MCF 10A (cell line): ENCODE measurements around the gene OLFM1. TPM values are rescaled to one million over a fixed set of nuclear protein-coding genes. Genes with fewer than 3 reads are reported as not detected.
A peak's percentile ranks its signal among the peaks of the same experiment; 100 is the strongest.

Source experiments
- Bru-seq: library from RNA; stranded (reverse); fragments of 400-500 nt; gene quantifications from one replicate; lab custom pipeline; 2021; lab: Mats Ljungman, UMichigan
- BruChase-seq, 2 experiments: library from RNA; stranded (reverse); fragments of 400-500 nt; gene quantifications; one replicate each; lab custom pipeline; 2021; lab: Mats Ljungman, UMichigan
- BruUV-seq: library from RNA; stranded (reverse); fragments of 400-500 nt; replicated peaks from 2 replicates; lab custom pipeline; 2021; lab: Mats Ljungman, UMichigan
- CTCF ChIA-PET: fragments of 300-600 bp; sonication (Branson Sonifier 250); formaldehyde crosslinking; extraction: SDS; loops from one replicate; lab custom pipeline; 2021; ENCODE audit warnings: antibody characterized with exemption, inconsistent platforms; lab: Yijun Ruan, JAX
- POLR2A ChIA-PET: fragments of 300-600, 350-650 bp; sonication (Branson Sonifier 250); formaldehyde crosslinking; extraction: SDS; loops from one replicate; lab custom pipeline; 2020; ENCODE audit warnings: antibody characterized with exemption, inconsistent platforms; lab: Yijun Ruan, JAX
- DNase-seq: peaks from one replicate; pipeline ENCODE4 v3.0.0-alpha.2; 2018; ENCODE audit not compliant: unreplicated experiment
- H3K27ac Mint-ChIP-seq: one replicate; pipeline ENCODE4 v1.8.0; 2022; ENCODE audit warnings: mild to moderate bottlenecking, low read depth, mixed read lengths; ENCODE audit not compliant: unreplicated experiment
- H3K27me3 Mint-ChIP-seq: one replicate; pipeline ENCODE4 v1.8.0; 2022; ENCODE audit warnings: mixed read lengths; ENCODE audit not compliant: insufficient read depth, unreplicated experiment
- H3K36me3 Mint-ChIP-seq: one replicate; pipeline ENCODE4 v1.8.0; 2022; ENCODE audit warnings: mild to moderate bottlenecking, moderate library complexity, mixed read lengths; ENCODE audit not compliant: insufficient read depth, unreplicated experiment
- H3K4me1 Mint-ChIP-seq: one replicate; pipeline ENCODE4 v1.8.0; 2022; ENCODE audit warnings: mixed read lengths; ENCODE audit not compliant: insufficient read depth, unreplicated experiment
- H3K4me3 Mint-ChIP-seq: one replicate; pipeline ENCODE4 v1.8.0; 2022; ENCODE audit warnings: mild to moderate bottlenecking, moderate library complexity, mixed read lengths; ENCODE audit not compliant: unreplicated experiment
- H3K9me3 Mint-ChIP-seq: one replicate; pipeline ENCODE4 v1.8.0; 2022; ENCODE audit warnings: mixed read lengths; ENCODE audit not compliant: unreplicated experiment
- CTCF ChIP-seq: fragments of 200-600 bp; IDR thresholded peaks from one replicate; pipeline ENCODE4 v1.8.0; 2022; ENCODE audit warnings: antibody characterized with exemption, mild to moderate bottlenecking; ENCODE audit not compliant: unreplicated experiment
- intact Hi-C: fragments of 100-400 bp; cut with micrococcal nuclease; formaldehyde crosslinking; loops from 2 replicates; pipeline ENCODE4 v1.14.1; 2022
- long read RNA-seq: library from polyadenylated mRNA; stranded (forward); transcript quantifications from one replicate; pipeline ENCODE4 v2.0.0, GENCODE V29; 2022
- total RNA-seq: library from RNA; stranded (reverse); gene quantifications from 2 replicates; pipeline ENCODE4 v1.2.3, GENCODE V29; 2022

The OLFM1 gene
- total RNA-seq (not detected in 2 replicates), Bru-seq, nascent RNA (not detected), BruChase-seq, experiment 1, labeled RNA remaining after a 6-hour chase (percentile 2 among the genes with signal in this experiment), BruChase-seq, experiment 2, labeled RNA remaining after a 2-hour chase (not detected)
- long read RNA-seq, result 0 reads

GRCh38 chr9:135087489-135087792 is at the start of gene OLFM1:
Gene OLFM1 (plus strand): TSS chr9:135087668. CDS start chr9:135087990, 322 bp downstream.
- Mint-ChIP-seq H3K36me3 (no peaks in the 10 kb centered on the region), H3K4me3 (no peak within 1 kb of the TSS), H3K9me3 (peaks cover 9% of the 10 kb centered on the region), H3K27me3 (peaks cover 29% of the 10 kb centered on the region), H3K4me1 (no peaks in the 10 kb centered on the region), H3K27ac (no peak within 1 kb of the TSS)
- BruUV-seq, result no TSS peak
- TF ChIP-seq CTCF, result no peak
- no peak for DNase-seq
- ChIA-PET POLR2A (no interaction called here), CTCF (interaction anchor here (1.2 to 3.1 kb wide), 2 partner anchors 325 to 328 kb away, joined by 4 to 31 read pairs; no protein-coding TSS in a partner anchor)
- intact Hi-C loops, result no loop called here

- H3K27ac Mint-ChIP-seq, result no peak overlapping the region
- H3K27me3 Mint-ChIP-seq, result peaks cover 76% of the 10 kb centered on the region
- no peak overlapping the region for H3K4me3 Mint-ChIP-seq
- no peak for TF ChIP-seq CTCF
- ChIA-PET POLR2A (interaction anchor here (0.7 kb wide), 3 partner anchors 9 to 233 kb away, joined by 3 read pairs; no protein-coding TSS in a partner anchor), CTCF (no interaction called here)
- intact Hi-C loops, result no loop called here
- no peak for DNase-seq
- H3K4me1 Mint-ChIP-seq, result no peaks in the 10 kb centered on the region
- BruUV-seq, result no TSS peak
- no peaks in the 10 kb centered on the region for H3K36me3 Mint-ChIP-seq
- no peaks in the 10 kb centered on the region for H3K9me3 Mint-ChIP-seq
Observed at GRCh38 chr9:135038331-135038730, 49.1 kb upstream of the OLFM1 start.

- ChIA-PET CTCF (no interaction called here), POLR2A (interaction anchor here (0.7 kb wide), 1 partner anchor 234 kb away, joined by 3 read pairs; no protein-coding TSS in a partner anchor)
- intact Hi-C loops, result no loop called here
- Mint-ChIP-seq H3K36me3 (no peaks in the 10 kb centered on the region), H3K9me3 (no peaks in the 10 kb centered on the region), H3K4me3 (no peak overlapping the region), H3K27ac (no peak overlapping the region), H3K27me3 (peaks cover 78% of the 10 kb centered on the region), H3K4me1 (no peaks in the 10 kb centered on the region)
- BruUV-seq, result no TSS peak
- TF ChIP-seq CTCF, result no peak
- DNase-seq, result no peak
Observed at GRCh38 chr9:135038826-135039225, 48.6 kb upstream of the OLFM1 start.

- Mint-ChIP-seq H3K27ac (no peak overlapping the region), H3K4me1 (no peaks in the 10 kb centered on the region), H3K4me3 (no peak overlapping the region), H3K36me3 (no peaks in the 10 kb centered on the region), H3K9me3 (no peaks in the 10 kb centered on the region), H3K27me3 (peaks cover 81% of the 10 kb centered on the region)
- BruUV-seq, result no TSS peak
- CTCF ChIA-PET, result no interaction called here
- DNase-seq, result no peak
- TF ChIP-seq CTCF, result no peak
- intact Hi-C loops, result no loop called here
- POLR2A ChIA-PET, result no interaction called here
Observed at GRCh38 chr9:135039266-135039870, 48.1 kb upstream of the OLFM1 start.
